OCI-LY1 (cell line): Measurements from ENCODE around the gene NFIB.

Experiments used
- EZH2 ChIP-seq: fragments of 200-600 bp; sonication (generic), shearing (Covaris generic); IDR thresholded peaks from 2 replicates; pipeline ENCODE4 v1.8.0; 2017; ENCODE audit warnings: borderline replicate concordance, mixed run types, mild to moderate bottlenecking, antibody characterized with exemption, low read length, moderate library complexity, mixed read lengths
- TF ChIP-seq, protein P1 (sequence below): fragments of 200-600 bp; sonication (generic), shearing (Covaris generic); IDR thresholded peaks from 2 replicates; pipeline ENCODE4 v1.5.1; 2017; ENCODE audit warnings: mild to moderate bottlenecking, antibody characterized with exemption, low read length, moderate library complexity, mixed read lengths

DNA sequence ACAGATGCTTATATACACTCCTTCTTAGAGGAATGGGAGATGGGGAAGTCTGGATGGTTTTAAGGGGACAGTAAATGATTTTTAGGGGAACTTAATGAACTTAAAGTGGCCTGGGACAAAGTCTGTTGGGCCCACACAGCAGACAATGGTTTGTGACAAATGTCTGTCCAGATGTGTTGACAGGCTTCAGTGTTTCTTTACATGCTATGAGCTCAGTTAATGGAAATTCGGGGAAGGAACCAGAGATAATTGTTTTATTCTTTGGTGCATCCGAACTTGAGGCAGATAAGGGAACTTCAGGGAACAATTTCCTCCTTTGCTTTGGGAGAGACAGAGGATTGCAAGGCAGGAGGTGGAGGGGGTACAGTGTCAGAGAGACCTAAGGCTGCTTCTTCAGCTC is 52.3 kb downstream of the NFIB start:
- TF ChIP-seq, protein P1, sequence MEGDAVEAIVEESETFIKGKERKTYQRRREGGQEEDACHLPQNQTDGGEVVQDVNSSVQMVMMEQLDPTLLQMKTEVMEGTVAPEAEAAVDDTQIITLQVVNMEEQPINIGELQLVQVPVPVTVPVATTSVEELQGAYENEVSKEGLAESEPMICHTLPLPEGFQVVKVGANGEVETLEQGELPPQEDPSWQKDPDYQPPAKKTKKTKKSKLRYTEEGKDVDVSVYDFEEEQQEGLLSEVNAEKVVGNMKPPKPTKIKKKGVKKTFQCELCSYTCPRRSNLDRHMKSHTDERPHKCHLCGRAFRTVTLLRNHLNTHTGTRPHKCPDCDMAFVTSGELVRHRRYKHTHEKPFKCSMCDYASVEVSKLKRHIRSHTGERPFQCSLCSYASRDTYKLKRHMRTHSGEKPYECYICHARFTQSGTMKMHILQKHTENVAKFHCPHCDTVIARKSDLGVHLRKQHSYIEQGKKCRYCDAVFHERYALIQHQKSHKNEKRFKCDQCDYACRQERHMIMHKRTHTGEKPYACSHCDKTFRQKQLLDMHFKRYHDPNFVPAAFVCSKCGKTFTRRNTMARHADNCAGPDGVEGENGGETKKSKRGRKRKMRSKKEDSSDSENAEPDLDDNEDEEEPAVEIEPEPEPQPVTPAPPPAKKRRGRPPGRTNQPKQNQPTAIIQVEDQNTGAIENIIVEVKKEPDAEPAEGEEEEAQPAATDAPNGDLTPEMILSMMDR: no peak
- TF ChIP-seq EZH2: no peak
